ENCODE results near the gene SYT1. TPM values are rescaled to one million over a fixed set of nuclear protein-coding genes. Genes with fewer than 3 reads are reported as not detected.

Gene SYT1
- total and polyA plus RNA-seq, 2 of the 4 experiments (the other 2 are of a cell fraction), result 2.8 to 3.0 TPM

DNA sequence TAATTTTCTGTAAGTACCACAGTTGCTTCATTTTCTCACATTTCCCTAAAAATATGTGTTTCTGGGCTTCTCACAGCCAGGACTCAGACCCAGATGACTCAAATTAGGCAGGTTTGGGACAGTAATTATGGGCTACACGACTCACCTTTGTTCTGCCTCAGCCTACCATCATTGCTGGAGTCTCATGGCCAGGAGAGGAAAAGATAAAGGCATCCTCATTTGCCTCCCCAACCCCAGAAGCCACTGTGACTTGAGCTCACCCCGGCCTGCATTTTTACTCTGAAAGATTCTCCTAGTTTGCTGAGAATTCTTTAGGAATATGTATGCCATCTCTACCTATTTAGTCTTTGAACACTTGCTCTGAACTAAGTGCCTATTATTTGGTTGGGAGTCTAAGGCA lies 618.3 kb downstream of the SYT1 start:
- TF ChIP-seq NFE2L2 (IDR thresholded peaks at IDR 0.05; ENCODE audit: low read depth, low read length) (no peak), RFX5 (IDR thresholded peaks at IDR 0.05; ENCODE audit: low read depth, low read length) (no peak), BHLHE40 (IDR thresholded peaks at IDR 0.05; ENCODE audit: low read depth, low read length) (no peak), MAFK (IDR thresholded peaks at IDR 0.05; ENCODE audit: low read depth, low read length) (no peak), CEBPB (IDR thresholded peaks at IDR 0.05; ENCODE audit: low read depth, low read length) (no peak), RCOR1 (IDR thresholded peaks at IDR 0.05; ENCODE audit: insufficient replicate concordance, low read length) (no peak), CHD1 (IDR thresholded peaks at IDR 0.05; ENCODE audit: low read depth, low read length) (no peak)
- TF ChIP-seq, protein P1, sequence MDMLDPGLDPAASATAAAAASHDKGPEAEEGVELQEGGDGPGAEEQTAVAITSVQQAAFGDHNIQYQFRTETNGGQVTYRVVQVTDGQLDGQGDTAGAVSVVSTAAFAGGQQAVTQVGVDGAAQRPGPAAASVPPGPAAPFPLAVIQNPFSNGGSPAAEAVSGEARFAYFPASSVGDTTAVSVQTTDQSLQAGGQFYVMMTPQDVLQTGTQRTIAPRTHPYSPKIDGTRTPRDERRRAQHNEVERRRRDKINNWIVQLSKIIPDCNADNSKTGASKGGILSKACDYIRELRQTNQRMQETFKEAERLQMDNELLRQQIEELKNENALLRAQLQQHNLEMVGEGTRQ (IDR thresholded peaks at IDR 0.05; ENCODE audit: low read depth, low read length), result no peak
- TF ChIP-seq, protein P2, sequence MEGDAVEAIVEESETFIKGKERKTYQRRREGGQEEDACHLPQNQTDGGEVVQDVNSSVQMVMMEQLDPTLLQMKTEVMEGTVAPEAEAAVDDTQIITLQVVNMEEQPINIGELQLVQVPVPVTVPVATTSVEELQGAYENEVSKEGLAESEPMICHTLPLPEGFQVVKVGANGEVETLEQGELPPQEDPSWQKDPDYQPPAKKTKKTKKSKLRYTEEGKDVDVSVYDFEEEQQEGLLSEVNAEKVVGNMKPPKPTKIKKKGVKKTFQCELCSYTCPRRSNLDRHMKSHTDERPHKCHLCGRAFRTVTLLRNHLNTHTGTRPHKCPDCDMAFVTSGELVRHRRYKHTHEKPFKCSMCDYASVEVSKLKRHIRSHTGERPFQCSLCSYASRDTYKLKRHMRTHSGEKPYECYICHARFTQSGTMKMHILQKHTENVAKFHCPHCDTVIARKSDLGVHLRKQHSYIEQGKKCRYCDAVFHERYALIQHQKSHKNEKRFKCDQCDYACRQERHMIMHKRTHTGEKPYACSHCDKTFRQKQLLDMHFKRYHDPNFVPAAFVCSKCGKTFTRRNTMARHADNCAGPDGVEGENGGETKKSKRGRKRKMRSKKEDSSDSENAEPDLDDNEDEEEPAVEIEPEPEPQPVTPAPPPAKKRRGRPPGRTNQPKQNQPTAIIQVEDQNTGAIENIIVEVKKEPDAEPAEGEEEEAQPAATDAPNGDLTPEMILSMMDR (conservative IDR thresholded peaks at IDR 0.05; ENCODE audit: low read depth, low read length), result no peak
- no peak overlapping the region for H3K4me3 ChIP-seq (ENCODE audit: insufficient read depth, low read depth, low read length)
- H2BK120ac ChIP-seq (ENCODE audit: low read depth, low read length), result no peak overlapping the region
- H4K8ac ChIP-seq (ENCODE audit: low read depth in 2 of 2, low read length in 2 of 2), result no peak overlapping the region
- no peak overlapping the region for H2BK5ac ChIP-seq (ENCODE audit: low read depth, low read length, poor library complexity, severe bottlenecking)
- no peaks in the 10 kb centered on the region for H4K20me1 ChIP-seq (ENCODE audit: insufficient read depth, low read length)
- no peaks in the 10 kb centered on the region for H3K27me3 ChIP-seq (ENCODE audit: control insufficient read depth, insufficient read depth, low read length)
- DNase-seq (no peak), ATAC-seq (ENCODE audit: low read depth) (no peak)
- H2AFZ ChIP-seq (replicated peaks; ENCODE audit: low read length, poor library complexity), result no peak overlapping the region
- no peak overlapping the region for H2AK9ac ChIP-seq (replicated peaks; ENCODE audit: low read depth, low read length, poor library complexity)
- in situ Hi-C loops (cut with MboI; ENCODE audit: low sequenced_read_pairs) (no loop called here), dilution Hi-C loops (cut with HindIII; ENCODE audit: low sequenced_read_pairs, unreplicated experiment) (no loop called here), intact Hi-C loops (cut with micrococcal nuclease) (no loop called here)
- no peaks in the 10 kb centered on the region for H3K4me1 ChIP-seq (ENCODE audit: control insufficient read depth, insufficient read depth, low read length)
- H3K56ac ChIP-seq (ENCODE audit: extremely low read depth, insufficient read depth, low read length), result no peak overlapping the region
- no peak overlapping the region for H3K14ac ChIP-seq (replicated peaks; ENCODE audit: low read depth, low read length)
- WGBS, 2 experiments (ENCODE audit: extremely low coverage in 2 of 2, insufficient read length in 1 of 2), result no CpG with 5 or more reads among the region's 2 CpGs
- H3K79me1 ChIP-seq (ENCODE audit: low read depth in 1 of 2, low read length in 2 of 2), result no peaks in the 10 kb centered on the region
- ChIA-PET POLR2A (ENCODE audit: unreplicated experiment) (no interaction called here), CTCF (no interaction called here)
- no peak overlapping the region for H4K5ac ChIP-seq (ENCODE audit: low read depth, low read length)
- H3K27ac ChIP-seq (ENCODE audit: insufficient read depth, low read length), result no peak overlapping the region
- H2AK5ac ChIP-seq (ENCODE audit: low read depth, low read length), result no peak overlapping the region
- H3K23ac ChIP-seq (ENCODE audit: low read depth, low read length), result no peak overlapping the region
- no peaks in the 10 kb centered on the region for H3K9me1 ChIP-seq (ENCODE audit: insufficient read depth, low read length)
- H3K4ac ChIP-seq (ENCODE audit: low read depth, low read length), result no peak overlapping the region
- no peak overlapping the region for H2BK20ac ChIP-seq (ENCODE audit: low read depth, low read length)
- H2BK15ac ChIP-seq (ENCODE audit: low read depth, low read length), result no peak overlapping the region
- no peak overlapping the region for H4K91ac ChIP-seq (ENCODE audit: insufficient read depth, low read depth, low read length)
- BruUV-seq (replicated peaks), result no TSS peak
- no peaks in the 10 kb centered on the region for H3K9me3 ChIP-seq (ENCODE audit: control insufficient read depth, insufficient read depth, low read length)
- no peak overlapping the region for H3K18ac ChIP-seq (ENCODE audit: low read depth, low read length)
- H3K36me3 ChIP-seq (ENCODE audit: control insufficient read depth, insufficient read depth, low read length), result no peaks in the 10 kb centered on the region
- no peak overlapping the region for H3K4me2 ChIP-seq (ENCODE audit: low read depth, low read length)
- no peak overlapping the region for H3K9ac ChIP-seq (ENCODE audit: low read depth, low read length)
